ENCODE data around the gene CCDC30.

The CCDC30 gene

DNA sequence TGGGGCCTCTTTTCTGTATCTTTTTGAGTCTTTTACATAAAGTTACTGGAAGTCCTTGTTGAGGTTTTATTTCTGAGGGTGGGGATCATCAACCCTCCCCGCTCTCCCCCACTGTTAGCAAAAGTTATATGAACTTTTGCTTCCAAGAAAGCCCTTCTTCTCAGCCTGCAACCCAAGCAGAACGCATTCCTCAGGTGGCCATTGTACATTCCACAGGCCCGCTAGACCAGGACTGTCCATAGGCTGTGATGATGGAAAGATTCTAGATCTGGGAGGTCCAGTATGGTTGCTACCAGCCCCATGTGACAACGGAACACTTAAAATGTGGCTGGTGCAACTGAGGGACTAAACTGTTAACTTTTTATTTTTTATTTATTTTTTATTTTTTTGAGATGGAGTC, 207.3 kb downstream of the CCDC30 start:
- no peak for TF ChIP-seq YY1 (IDR thresholded peaks at IDR 0.05; ENCODE audit: insufficient read depth, insufficient read length)
- H3K9ac ChIP-seq (ENCODE audit: insufficient read length, low read depth) = no peak overlapping the region
- H3K27me3 ChIP-seq (ENCODE audit: insufficient read depth, insufficient read length) = no peaks in the 10 kb centered on the region
- DNase-seq (ENCODE audit: low read depth, low spot score) = no peak
- H3K36me3 ChIP-seq (ENCODE audit: insufficient read depth, insufficient read length, low read length) = peaks cover 87% of the 10 kb centered on the region
- no peaks in the 10 kb centered on the region for H3K9me3 ChIP-seq (ENCODE audit: insufficient read depth, low read length)
- no peaks in the 10 kb centered on the region for H3K4me1 ChIP-seq (ENCODE audit: insufficient read depth, insufficient read length)
- no peak overlapping the region for H3K4me3 ChIP-seq (ENCODE audit: insufficient read length, low read depth)

GRCh38 chr1:42674214-42674613, 211.1 kb downstream of the CCDC30 start:
- peaks cover 67% of the 10 kb centered on the region for H3K36me3 ChIP-seq (ENCODE audit: insufficient read depth, insufficient read length, low read length)

DNA sequence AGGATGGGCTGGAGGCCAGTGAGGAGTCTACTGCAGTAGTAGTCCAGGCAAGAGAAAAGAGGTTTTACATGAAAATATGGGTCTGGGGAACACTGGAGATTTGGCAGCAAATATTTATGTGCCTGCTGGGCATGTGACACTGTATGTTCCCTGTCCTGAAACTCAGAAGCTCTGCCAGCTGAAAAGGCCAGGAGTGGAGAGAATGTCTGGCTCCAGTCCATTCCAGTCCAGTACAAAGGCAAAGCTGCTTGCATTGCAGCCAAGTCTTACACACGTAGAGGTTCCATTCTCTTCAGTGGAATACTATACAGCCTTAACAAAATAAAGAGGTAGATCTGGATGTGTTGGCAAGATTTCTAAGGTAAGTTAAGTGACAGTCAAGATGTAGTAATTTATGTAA, 211.6 kb downstream of the CCDC30 start:
- Histone ChIP-seq H3K9me3 (ENCODE audit: insufficient read depth, low read length) (no peaks in the 10 kb centered on the region), H3K36me3 (ENCODE audit: insufficient read depth, insufficient read length, low read length) (peaks cover 64% of the 10 kb centered on the region), H3K27me3 (ENCODE audit: insufficient read depth, insufficient read length) (no peaks in the 10 kb centered on the region), H3K4me1 (ENCODE audit: insufficient read depth, insufficient read length) (no peaks in the 10 kb centered on the region), H3K4me3 (ENCODE audit: insufficient read length, low read depth) (no peak overlapping the region), H3K9ac (ENCODE audit: insufficient read length, low read depth) (no peak overlapping the region)
- TF ChIP-seq ZNF274 (IDR thresholded peaks at IDR 0.05; ENCODE audit: low read depth, low read length) (no peak), SUZ12 (IDR thresholded peaks at IDR 0.05; ENCODE audit: extremely low read depth, insufficient read depth, insufficient read length) (no peak), YY1 (IDR thresholded peaks at IDR 0.05; ENCODE audit: insufficient read depth, insufficient read length) (no peak)
- no peak for DNase-seq (ENCODE audit: low read depth, low spot score)

More at GRCh38 chr1:42674214-42674613, 211.1 kb downstream of the CCDC30 start:
- Histone ChIP-seq H3K4me1 (ENCODE audit: insufficient read depth, insufficient read length) (no peaks in the 10 kb centered on the region), H3K9me3 (ENCODE audit: insufficient read depth, low read length) (no peaks in the 10 kb centered on the region), H3K9ac (ENCODE audit: insufficient read length, low read depth) (no peak overlapping the region), H3K27me3 (ENCODE audit: insufficient read depth, insufficient read length) (no peaks in the 10 kb centered on the region), H3K4me3 (ENCODE audit: insufficient read length, low read depth) (no peak overlapping the region)
- DNase-seq (ENCODE audit: low read depth, low spot score) = no peak
- no peak for TF ChIP-seq YY1 (IDR thresholded peaks at IDR 0.05; ENCODE audit: insufficient read depth, insufficient read length)
- TF ChIP-seq ZNF274 (IDR thresholded peaks at IDR 0.05; ENCODE audit: low read depth, low read length) = no peak
- TF ChIP-seq SUZ12 (IDR thresholded peaks at IDR 0.05; ENCODE audit: extremely low read depth, insufficient read depth, insufficient read length) = no peak

GRCh38 chr1:42675467-42675866, 212.4 kb downstream of the CCDC30 start:
- no peak for DNase-seq (ENCODE audit: low read depth, low spot score)
- H3K4me3 ChIP-seq (ENCODE audit: insufficient read length, low read depth) = no peak overlapping the region
- H3K9ac ChIP-seq (ENCODE audit: insufficient read length, low read depth) = no peak overlapping the region
- TF ChIP-seq ZNF274 (IDR thresholded peaks at IDR 0.05; ENCODE audit: low read depth, low read length) (no peak), SUZ12 (IDR thresholded peaks at IDR 0.05; ENCODE audit: extremely low read depth, insufficient read depth, insufficient read length) (no peak), YY1 (IDR thresholded peaks at IDR 0.05; ENCODE audit: insufficient read depth, insufficient read length) (no peak)
- H3K36me3 ChIP-seq (ENCODE audit: insufficient read depth, insufficient read length, low read length) = peaks cover 58% of the 10 kb centered on the region
- H3K27me3 ChIP-seq (ENCODE audit: insufficient read depth, insufficient read length) = no peaks in the 10 kb centered on the region
- no peaks in the 10 kb centered on the region for H3K4me1 ChIP-seq (ENCODE audit: insufficient read depth, insufficient read length)
- H3K9me3 ChIP-seq (ENCODE audit: insufficient read depth, low read length) = no peaks in the 10 kb centered on the region

- Histone ChIP-seq H3K4me3 (ENCODE audit: insufficient read length, low read depth) (no peak overlapping the region), H3K36me3 (ENCODE audit: insufficient read depth, insufficient read length, low read length) (peaks cover 52% of the 10 kb centered on the region), H3K4me1 (ENCODE audit: insufficient read depth, insufficient read length) (no peaks in the 10 kb centered on the region), H3K9me3 (ENCODE audit: insufficient read depth, low read length) (no peaks in the 10 kb centered on the region), H3K27me3 (ENCODE audit: insufficient read depth, insufficient read length) (no peaks in the 10 kb centered on the region), H3K9ac (ENCODE audit: insufficient read length, low read depth) (no peak overlapping the region)
- TF ChIP-seq YY1 (IDR thresholded peaks at IDR 0.05; ENCODE audit: insufficient read depth, insufficient read length) (no peak), ZNF274 (IDR thresholded peaks at IDR 0.05; ENCODE audit: low read depth, low read length) (no peak), SUZ12 (IDR thresholded peaks at IDR 0.05; ENCODE audit: extremely low read depth, insufficient read depth, insufficient read length) (no peak)
- DNase-seq (ENCODE audit: low read depth, low spot score) = no peak
These were observed 213.5 kb downstream of the CCDC30 start for GRCh38 chr1:42676534-42677087.

GRCh38 chr1:42679364-42679983, 216.4 kb downstream of the CCDC30 start:
- H3K4me1 ChIP-seq (ENCODE audit: insufficient read depth, insufficient read length) = no peaks in the 10 kb centered on the region
- no peak for DNase-seq (ENCODE audit: low read depth, low spot score)
- H3K27me3 ChIP-seq (ENCODE audit: insufficient read depth, insufficient read length) = no peaks in the 10 kb centered on the region
- H3K9me3 ChIP-seq (ENCODE audit: insufficient read depth, low read length) = no peaks in the 10 kb centered on the region
- TF ChIP-seq YY1 (IDR thresholded peaks at IDR 0.05; ENCODE audit: insufficient read depth, insufficient read length) (no peak), SUZ12 (IDR thresholded peaks at IDR 0.05; ENCODE audit: extremely low read depth, insufficient read depth, insufficient read length) (no peak), ZNF274 (IDR thresholded peaks at IDR 0.05; ENCODE audit: low read depth, low read length) (no peak)
- H3K36me3 ChIP-seq (ENCODE audit: insufficient read depth, insufficient read length, low read length) = peaks cover 45% of the 10 kb centered on the region
- no peak overlapping the region for H3K9ac ChIP-seq (ENCODE audit: insufficient read length, low read depth)
- H3K4me3 ChIP-seq (ENCODE audit: insufficient read length, low read depth) = no peak overlapping the region

- Histone ChIP-seq H3K4me1 (ENCODE audit: insufficient read depth, insufficient read length) (no peaks in the 10 kb centered on the region), H3K36me3 (ENCODE audit: insufficient read depth, insufficient read length, low read length) (peaks cover 45% of the 10 kb centered on the region), H3K27me3 (ENCODE audit: insufficient read depth, insufficient read length) (no peaks in the 10 kb centered on the region), H3K4me3 (ENCODE audit: insufficient read length, low read depth) (no peak overlapping the region), H3K9me3 (ENCODE audit: insufficient read depth, low read length) (no peaks in the 10 kb centered on the region), H3K9ac (ENCODE audit: insufficient read length, low read depth) (no peak overlapping the region)
- TF ChIP-seq ZNF274 (IDR thresholded peaks at IDR 0.05; ENCODE audit: low read depth, low read length) = no peak
- TF ChIP-seq SUZ12 (IDR thresholded peaks at IDR 0.05; ENCODE audit: extremely low read depth, insufficient read depth, insufficient read length) = no peak
- TF ChIP-seq YY1 (IDR thresholded peaks at IDR 0.05; ENCODE audit: insufficient read depth, insufficient read length) = no peak
- DNase-seq (ENCODE audit: low read depth, low spot score) = no peak
These were observed 217.0 kb downstream of the CCDC30 start for GRCh38 chr1:42680055-42680454.

Data from NT2/D1 (cell line).